Measurements from ENCODE around the gene CRIP3.

Gene CRIP3

DNA sequence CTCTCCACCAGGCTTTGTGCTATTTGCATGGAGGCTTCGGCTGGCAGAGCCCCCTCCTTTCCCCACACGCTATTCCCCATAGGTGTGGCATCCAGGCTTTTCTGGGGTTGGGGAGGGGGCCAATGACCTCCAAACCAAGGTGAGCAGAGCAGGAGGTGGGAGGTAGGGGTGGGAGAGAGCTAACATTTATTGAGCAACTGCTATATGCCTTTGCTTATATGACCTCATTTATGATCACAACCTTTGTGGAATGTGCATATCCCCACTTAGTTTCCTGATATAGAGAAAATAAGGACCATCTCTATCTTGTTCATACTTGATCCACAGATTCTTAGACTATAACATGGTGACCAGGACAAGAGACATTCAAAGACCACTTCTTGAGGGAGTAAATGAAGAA is 28.4 kb downstream of the CRIP3 start:
- H3K27me3 ChIP-seq (ENCODE audit: insufficient read depth, low read length): no peaks in the 10 kb centered on the region
- H3K4me1 ChIP-seq (ENCODE audit: insufficient read depth, low read length): peaks cover 19% of the 10 kb centered on the region
- H2AFZ ChIP-seq (ENCODE audit: low read depth, low read length): no peak overlapping the region
- no peaks in the 10 kb centered on the region for H3K36me3 ChIP-seq (ENCODE audit: insufficient read depth, low read length)
- no peaks in the 10 kb centered on the region for H3K9me3 ChIP-seq (ENCODE audit: low read length)
- no peak overlapping the region for H3K4me3 ChIP-seq (ENCODE audit: low read length)

DNA sequence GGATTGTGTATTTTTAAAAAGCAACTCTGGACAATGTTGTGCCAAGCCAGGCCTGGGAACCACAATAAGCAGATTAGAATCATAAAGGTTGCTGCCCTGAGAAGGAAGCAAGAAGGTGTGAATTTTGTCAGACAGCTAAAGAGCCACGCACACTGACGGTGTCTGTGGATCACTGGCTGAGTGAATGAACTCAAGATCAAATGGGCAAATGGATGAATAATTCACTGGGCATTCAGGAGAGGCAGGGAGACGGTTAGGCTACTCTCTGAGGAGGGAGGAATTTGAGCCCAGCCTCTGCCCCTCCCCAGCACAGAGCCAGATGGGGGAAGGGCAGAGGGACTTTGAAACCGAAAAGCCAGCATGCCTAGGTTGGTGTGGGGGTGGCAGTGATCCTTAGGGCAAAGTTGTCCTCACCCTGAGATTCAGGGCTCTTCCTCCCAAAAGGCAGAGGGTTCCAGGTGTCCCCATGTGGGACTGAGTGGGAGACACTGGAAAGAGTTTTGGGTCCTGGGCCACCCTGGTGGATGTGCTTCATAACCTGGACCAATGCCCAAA is 30.0 kb downstream of the CRIP3 start:
- H3K27me3 ChIP-seq (ENCODE audit: insufficient read depth, low read length): no peaks in the 10 kb centered on the region
- no peaks in the 10 kb centered on the region for H3K9me3 ChIP-seq (ENCODE audit: low read length)
- H3K4me3 ChIP-seq (ENCODE audit: low read length): no peak overlapping the region
- no peak overlapping the region for H2AFZ ChIP-seq (ENCODE audit: low read depth, low read length)
- H3K36me3 ChIP-seq (ENCODE audit: insufficient read depth, low read length): no peaks in the 10 kb centered on the region
- H3K4me1 ChIP-seq (ENCODE audit: insufficient read depth, low read length): peaks cover 21% of the 10 kb centered on the region

DNA sequence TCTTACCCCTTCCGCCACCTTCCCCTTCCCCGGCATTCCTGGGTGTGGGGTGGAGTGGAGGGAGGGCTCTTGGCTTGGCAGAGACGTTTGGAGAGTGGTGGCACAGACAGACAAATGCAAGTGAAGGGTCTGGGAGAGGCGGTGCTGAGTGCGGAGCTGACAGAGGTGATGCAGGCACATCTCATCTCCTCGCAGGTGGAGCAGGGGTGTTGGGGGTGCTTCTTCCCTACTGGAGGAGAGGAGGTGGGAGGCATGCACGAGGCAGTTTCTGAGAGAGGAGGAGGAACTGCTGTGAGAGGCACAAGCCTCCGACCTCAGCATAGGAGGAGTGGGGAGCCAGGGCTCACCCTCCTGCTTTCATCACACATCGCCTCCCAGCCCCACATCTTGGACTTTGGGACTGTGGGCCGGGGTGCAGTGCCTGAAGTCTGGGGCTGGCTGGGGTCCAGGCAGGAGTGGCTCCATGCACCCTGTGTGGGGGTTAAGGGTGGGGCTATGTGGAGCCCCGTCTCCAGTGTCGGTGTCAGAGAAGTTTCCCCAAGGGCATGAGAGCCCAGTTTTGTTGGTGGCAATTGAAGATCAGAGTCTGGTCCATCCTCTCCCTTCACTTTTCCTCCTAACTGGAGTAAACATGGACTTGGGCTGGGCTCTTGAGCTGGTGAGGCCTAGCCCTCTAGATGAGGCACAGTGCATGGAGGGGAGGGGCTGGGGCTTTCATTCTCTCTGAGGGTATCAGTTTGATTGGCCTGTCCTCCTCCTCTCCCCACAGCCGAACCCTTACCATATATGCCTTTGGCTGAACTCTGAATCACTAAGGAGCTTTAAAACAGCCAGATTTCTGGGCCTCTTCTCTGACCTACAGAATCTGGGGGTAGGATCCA is 30.7 kb downstream of the CRIP3 start:
- H3K27me3 ChIP-seq (ENCODE audit: insufficient read depth, low read length): no peaks in the 10 kb centered on the region
- no peaks in the 10 kb centered on the region for H3K36me3 ChIP-seq (ENCODE audit: insufficient read depth, low read length)
- no peak overlapping the region for H2AFZ ChIP-seq (ENCODE audit: low read depth, low read length)
- H3K9me3 ChIP-seq (ENCODE audit: low read length): no peaks in the 10 kb centered on the region
- no peak overlapping the region for H3K4me3 ChIP-seq (ENCODE audit: low read length)
- peaks cover 21% of the 10 kb centered on the region for H3K4me1 ChIP-seq (ENCODE audit: insufficient read depth, low read length)

DNA sequence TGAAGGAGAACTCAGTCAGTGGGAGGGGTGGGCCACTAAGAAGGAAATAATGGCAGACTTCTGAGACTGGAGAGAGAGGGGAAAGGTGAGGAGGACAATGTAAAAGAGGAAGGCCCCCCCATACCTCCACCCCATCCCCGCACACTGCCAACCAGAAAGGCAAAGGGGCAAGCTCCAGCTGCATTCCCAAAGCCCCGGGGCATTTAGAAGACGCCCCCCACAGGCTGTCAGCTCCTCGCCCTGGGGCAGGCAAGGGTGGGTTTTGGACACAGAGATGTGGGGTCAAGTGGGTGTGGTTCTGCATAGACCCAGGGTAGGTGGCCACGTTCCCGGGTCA is 31.4 kb downstream of the CRIP3 start:
- Histone ChIP-seq H3K4me3 (ENCODE audit: low read length) (no peak overlapping the region), H3K27me3 (ENCODE audit: insufficient read depth, low read length) (no peaks in the 10 kb centered on the region), H3K36me3 (ENCODE audit: insufficient read depth, low read length) (peaks cover 1% of the 10 kb centered on the region), H3K9me3 (ENCODE audit: low read length) (no peaks in the 10 kb centered on the region), H3K4me1 (ENCODE audit: insufficient read depth, low read length) (peaks cover 21% of the 10 kb centered on the region), H2AFZ (ENCODE audit: low read depth, low read length) (no peak overlapping the region)

DNA sequence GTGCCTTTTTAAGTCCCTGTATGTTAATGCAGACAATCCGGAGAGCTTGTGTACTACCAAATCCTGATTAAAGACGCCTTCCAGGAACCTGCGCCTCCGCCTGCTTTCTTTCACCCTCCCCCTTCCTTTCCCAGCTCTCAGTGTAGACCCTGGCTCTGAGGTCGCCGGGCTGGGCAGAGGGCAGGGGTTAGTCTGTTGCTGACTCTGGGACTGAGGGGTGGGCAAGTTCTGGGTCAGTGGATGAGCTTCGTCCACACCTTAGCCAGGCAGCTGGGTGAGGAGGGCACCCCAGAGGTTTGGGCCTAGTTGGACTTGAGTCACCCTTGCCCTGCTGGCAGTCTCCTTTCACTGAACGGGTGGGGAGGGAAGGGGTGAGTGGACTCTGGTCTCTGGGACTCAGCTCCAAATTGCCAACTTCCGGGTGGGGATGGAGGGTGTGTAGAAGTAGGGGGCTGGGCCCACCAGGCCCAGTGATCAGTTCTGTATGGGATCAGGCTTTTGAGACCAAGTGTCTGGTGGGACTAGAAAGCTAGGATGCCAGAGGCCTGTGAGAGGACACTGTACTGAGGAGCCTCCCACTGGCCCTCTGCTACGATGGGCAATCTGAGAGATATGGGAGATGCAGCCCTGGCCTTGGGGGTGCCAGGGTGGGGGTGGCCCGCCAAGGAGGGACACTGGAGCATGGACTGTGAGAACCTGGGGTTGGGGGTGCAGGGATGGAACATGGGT is 31.9 kb downstream of the CRIP3 start:
- H3K4me1 ChIP-seq (ENCODE audit: insufficient read depth, low read length): peaks cover 21% of the 10 kb centered on the region
- no peaks in the 10 kb centered on the region for H3K9me3 ChIP-seq (ENCODE audit: low read length)
- no peak overlapping the region for H3K4me3 ChIP-seq (ENCODE audit: low read length)
- no peak overlapping the region for H2AFZ ChIP-seq (ENCODE audit: low read depth, low read length)
- H3K27me3 ChIP-seq (ENCODE audit: insufficient read depth, low read length): no peaks in the 10 kb centered on the region
- peaks cover 2% of the 10 kb centered on the region for H3K36me3 ChIP-seq (ENCODE audit: insufficient read depth, low read length)

DNA sequence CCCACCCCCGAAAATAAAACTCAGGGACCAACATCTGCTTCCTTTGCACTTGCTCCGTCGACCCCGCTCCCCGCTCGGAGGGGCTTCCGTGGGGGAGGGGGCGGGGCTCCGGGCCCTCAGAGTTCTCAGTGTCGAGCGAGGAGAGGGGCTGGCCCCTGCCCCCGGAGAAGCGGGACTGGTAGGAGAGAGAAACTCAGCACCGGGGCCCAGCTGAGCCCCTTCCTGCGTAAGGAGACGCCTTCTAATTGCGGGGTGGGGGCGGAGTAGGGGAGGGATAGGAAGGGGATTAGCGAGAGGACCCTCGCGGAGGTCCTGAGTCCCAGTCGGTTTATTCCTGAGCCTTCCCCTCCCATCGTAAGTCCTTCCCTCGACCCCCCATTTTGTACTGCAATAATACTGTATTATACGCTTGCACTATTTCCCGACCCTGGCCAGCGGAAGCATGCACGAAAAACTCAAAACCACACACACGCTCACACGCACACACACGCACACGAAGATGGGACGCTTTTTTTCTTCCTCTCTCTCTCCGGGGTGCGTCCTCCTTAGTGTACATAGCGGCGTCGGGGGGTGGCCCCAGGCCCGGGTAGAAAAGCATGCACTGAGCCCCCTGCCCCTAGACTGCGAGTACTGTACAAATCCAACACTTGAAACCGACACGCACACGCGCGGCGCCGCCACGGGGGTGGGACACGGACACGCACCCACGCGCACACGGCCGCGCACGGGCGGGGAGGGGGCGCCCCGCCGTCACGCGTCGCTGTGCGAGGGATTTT is 32.6 kb downstream of the CRIP3 start:
- Histone ChIP-seq H3K36me3 (ENCODE audit: insufficient read depth, low read length) (peaks cover 2% of the 10 kb centered on the region), H2AFZ (ENCODE audit: low read depth, low read length) (no peak overlapping the region), H3K9me3 (ENCODE audit: low read length) (no peaks in the 10 kb centered on the region), H3K27me3 (ENCODE audit: insufficient read depth, low read length) (no peaks in the 10 kb centered on the region), H3K4me3 (ENCODE audit: low read length) (no peak overlapping the region), H3K4me1 (ENCODE audit: insufficient read depth, low read length) (peaks cover 21% of the 10 kb centered on the region)

DNA sequence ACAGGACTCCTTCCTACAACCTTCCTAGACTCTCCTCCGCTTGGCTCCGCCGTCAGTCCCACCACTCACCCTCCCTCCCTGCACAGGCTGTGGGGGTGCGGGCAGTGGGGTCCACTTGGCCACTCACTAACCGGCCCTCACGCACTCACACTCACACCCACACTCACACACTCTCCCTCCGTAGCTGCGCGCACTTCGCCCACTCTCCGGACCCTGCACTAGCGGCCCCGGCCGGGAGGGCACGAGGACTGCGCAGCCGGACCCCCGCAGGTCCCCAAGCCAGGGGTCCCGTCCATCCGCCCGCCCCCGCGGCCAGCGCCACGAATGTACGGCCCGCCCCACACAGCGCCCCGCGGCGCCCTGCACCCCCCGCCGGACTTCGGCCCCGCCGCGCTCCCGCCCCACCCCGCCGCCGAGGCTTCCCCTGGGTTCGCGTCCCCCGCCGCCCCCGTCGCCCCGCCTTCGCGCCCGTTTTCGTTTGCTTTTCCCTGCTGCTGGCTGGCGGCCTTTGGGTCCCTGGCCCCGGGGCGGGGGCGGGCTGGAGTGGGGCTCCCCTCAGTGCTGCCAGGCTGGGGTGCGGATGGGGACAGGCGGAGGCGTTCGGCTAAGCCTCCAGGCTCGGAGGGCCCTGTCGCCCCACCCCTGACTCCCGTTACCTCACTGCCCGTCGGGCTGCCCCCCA is 33.6 kb downstream of the CRIP3 start:
- peaks cover 8% of the 10 kb centered on the region for H3K36me3 ChIP-seq (ENCODE audit: insufficient read depth, low read length)
- peaks cover 21% of the 10 kb centered on the region for H3K4me1 ChIP-seq (ENCODE audit: insufficient read depth, low read length)
- no peak overlapping the region for H2AFZ ChIP-seq (ENCODE audit: low read depth, low read length)
- H3K9me3 ChIP-seq (ENCODE audit: low read length): no peaks in the 10 kb centered on the region
- H3K27me3 ChIP-seq (ENCODE audit: insufficient read depth, low read length): no peaks in the 10 kb centered on the region
- no peak overlapping the region for H3K4me3 ChIP-seq (ENCODE audit: low read length)

DNA sequence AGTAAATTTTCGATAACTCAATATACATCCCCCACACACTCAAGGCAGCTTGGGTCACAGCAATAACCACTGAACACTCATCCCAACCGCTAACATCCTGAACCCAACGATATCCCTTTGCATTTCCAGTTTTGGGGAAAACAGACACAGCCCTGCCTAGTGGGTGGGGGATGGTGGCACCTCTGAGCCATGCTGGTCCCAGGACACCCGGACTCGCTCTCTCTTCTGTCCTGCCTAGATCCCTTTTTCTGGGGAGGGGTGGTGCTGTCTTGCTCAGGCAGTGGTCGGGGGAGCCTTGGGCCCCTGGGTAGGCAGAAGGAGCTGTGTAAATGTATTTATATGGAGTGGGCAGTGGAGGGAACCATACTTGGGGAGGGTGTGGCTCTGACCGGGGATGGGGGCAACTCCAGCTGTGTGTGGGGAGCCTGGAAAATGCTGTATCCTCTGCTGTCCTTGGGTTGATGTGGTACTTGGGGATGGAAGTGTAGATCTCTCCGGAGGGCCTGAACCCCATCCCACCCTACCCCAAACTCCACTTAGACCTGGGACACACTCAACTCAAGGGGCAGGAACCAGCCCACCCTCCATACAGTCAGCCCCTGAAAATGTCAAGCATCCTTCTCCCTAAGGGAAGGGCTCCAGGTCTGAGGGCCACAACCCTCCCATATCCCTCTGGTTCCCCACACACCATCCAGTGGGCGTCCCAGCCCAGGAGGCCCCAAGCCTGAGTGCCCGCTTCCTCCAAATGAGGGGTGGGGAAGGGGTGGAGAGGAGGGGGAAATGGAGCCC is 34.3 kb downstream of the CRIP3 start:
- Histone ChIP-seq H2AFZ (ENCODE audit: low read depth, low read length) (no peak overlapping the region), H3K9me3 (ENCODE audit: low read length) (no peaks in the 10 kb centered on the region), H3K27me3 (ENCODE audit: insufficient read depth, low read length) (no peaks in the 10 kb centered on the region), H3K4me3 (ENCODE audit: low read length) (no peak overlapping the region), H3K36me3 (ENCODE audit: insufficient read depth, low read length) (peaks cover 8% of the 10 kb centered on the region), H3K4me1 (ENCODE audit: insufficient read depth, low read length) (peaks cover 21% of the 10 kb centered on the region)

DNA sequence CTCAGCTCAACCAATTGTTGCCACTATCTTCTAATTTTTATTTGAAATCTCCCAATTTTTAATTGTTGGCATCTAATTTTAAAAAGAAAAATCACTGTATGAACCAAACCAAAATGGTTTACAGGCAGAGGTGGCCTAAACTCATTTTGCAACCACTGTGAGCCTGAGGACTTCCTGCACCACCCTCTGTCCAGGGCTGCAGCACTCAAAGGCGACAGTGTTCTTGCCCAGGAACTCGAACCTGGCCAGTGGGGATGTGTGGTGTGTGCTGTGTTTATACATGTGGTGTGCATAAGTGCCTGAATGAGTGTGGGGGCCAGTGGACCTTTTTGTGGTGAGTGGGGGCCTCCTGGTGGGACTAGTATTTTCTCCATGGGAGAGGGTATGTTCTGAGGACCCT is 34.9 kb downstream of the CRIP3 start:
- no peaks in the 10 kb centered on the region for H3K27me3 ChIP-seq (ENCODE audit: insufficient read depth, low read length)
- peaks cover 18% of the 10 kb centered on the region for H3K4me1 ChIP-seq (ENCODE audit: insufficient read depth, low read length)
- H2AFZ ChIP-seq (ENCODE audit: low read depth, low read length): no peak overlapping the region
- no peak overlapping the region for H3K4me3 ChIP-seq (ENCODE audit: low read length)
- H3K9me3 ChIP-seq (ENCODE audit: low read length): no peaks in the 10 kb centered on the region
- H3K36me3 ChIP-seq (ENCODE audit: insufficient read depth, low read length): peaks cover 8% of the 10 kb centered on the region

DNA sequence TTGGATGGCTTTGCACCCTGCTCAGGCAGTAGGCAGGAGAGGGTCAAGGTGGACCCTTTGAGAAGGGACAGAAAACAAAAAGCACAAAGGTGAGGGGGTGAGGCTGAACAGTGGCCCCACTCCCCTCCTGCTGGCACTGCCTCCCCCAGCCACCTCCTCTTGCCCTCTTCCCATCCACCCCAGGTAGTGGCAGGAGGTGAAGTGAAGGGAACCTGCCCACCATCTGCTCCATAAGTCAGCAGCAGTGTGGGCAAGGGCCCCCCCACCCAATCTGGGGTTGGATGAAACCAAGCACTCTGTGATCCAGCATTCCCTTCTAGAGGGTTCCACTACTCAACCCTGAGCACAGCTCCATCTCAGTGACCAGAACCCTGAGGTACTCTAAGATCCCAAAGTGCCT is 36.7 kb downstream of the CRIP3 start:
- Histone ChIP-seq H3K4me3 (ENCODE audit: low read length) (no peak overlapping the region), H3K27me3 (ENCODE audit: insufficient read depth, low read length) (no peaks in the 10 kb centered on the region), H3K9me3 (ENCODE audit: low read length) (no peaks in the 10 kb centered on the region)

DNA sequence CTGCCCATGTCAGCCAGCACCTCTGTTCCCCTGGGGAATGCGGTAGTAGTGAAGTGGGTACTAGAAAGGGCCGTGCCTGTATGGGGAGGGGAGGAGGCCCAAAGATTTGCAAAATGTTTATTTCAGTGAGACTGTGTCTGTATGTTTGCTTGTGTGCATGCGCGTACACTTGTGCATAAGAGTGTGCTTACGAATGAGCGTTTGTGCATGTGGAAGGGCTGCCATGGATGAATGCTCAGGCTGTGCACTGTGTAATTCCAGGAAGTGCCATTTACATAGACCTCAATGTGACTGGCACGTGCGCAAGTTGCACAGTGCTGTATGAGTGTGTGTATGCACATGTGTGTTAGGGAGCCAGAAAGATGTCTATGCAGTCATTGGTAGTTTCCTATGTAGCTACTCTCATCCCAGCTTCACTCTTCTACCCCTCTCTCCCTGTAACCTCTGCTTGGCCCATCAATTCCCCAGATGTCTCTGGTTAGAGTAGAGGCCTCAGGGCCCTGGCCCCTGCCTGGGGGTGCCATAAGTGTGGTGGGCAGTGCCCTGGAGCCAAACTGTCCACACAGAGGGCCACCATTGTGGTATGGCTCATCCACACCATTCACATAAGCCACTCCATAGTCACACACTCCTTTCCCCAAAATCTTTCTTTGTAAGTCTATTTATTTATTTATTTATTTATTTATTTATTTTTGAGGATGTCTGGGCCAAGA is 37.4 kb downstream of the CRIP3 start:
- Histone ChIP-seq H2AFZ (ENCODE audit: low read depth, low read length) (no peak overlapping the region), H3K4me3 (ENCODE audit: low read length) (no peak overlapping the region), H3K9me3 (ENCODE audit: low read length) (no peaks in the 10 kb centered on the region), H3K27me3 (ENCODE audit: insufficient read depth, low read length) (no peaks in the 10 kb centered on the region), H3K4me1 (ENCODE audit: insufficient read depth, low read length) (peaks cover 18% of the 10 kb centered on the region), H3K36me3 (ENCODE audit: insufficient read depth, low read length) (peaks cover 8% of the 10 kb centered on the region)

More for the DNA sequence above, 36.7 kb downstream of the CRIP3 start:
- peaks cover 18% of the 10 kb centered on the region for H3K4me1 ChIP-seq (ENCODE audit: insufficient read depth, low read length)
- no peak overlapping the region for H2AFZ ChIP-seq (ENCODE audit: low read depth, low read length)
- H3K36me3 ChIP-seq (ENCODE audit: insufficient read depth, low read length): peaks cover 8% of the 10 kb centered on the region

Data from neuron (in vitro differentiated cells).